ENCODE data around the gene ROBO1. TPM values are rescaled to one million over a fixed set of nuclear protein-coding genes. Genes with fewer than 3 reads are reported as not detected.

The ROBO1 gene
- total RNA-seq, 1 donor from 2014 or later, result 38.8 TPM

DNA sequence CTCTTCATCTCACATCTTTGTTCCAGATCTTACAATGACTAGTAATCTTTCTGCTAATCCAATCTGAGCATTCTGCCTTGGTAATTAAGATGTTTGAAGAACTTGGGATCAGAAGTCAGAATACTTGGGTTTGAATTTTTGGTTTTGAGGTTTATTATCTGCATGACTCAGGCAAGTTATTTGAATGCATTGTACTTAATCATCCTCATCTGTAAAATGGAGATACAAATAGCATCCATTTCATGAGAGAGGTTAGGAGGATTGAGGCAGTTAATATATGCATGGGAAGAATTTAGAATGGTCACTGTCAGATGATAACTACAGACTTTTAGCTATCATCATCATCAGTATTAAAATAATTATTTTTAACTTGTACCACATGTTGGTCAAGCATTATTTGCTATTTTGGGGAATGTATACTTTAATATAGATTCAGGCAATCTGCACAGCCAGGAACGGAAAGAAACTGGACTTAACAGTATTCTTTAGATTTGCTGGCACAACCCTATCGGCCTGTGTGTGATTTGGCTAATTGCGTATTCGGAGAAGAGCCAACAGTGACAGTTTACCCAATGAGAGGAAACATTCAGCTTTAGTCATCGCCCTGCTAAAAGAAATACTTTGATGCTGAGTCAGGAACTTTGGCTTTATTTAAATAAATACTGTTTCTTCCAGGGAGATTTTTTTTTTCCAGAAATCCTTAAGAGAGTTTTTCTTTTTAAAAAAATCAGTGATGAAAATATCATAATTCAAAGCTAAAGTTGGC is 600.0 kb downstream of the ROBO1 start:
- DNase-seq (ENCODE audit: low spot score), result no peak

- no peak for DNase-seq (ENCODE audit: low spot score)
Observed at GRCh38 chr3:79162653-79163052, 605.1 kb downstream of the ROBO1 start.

DNA sequence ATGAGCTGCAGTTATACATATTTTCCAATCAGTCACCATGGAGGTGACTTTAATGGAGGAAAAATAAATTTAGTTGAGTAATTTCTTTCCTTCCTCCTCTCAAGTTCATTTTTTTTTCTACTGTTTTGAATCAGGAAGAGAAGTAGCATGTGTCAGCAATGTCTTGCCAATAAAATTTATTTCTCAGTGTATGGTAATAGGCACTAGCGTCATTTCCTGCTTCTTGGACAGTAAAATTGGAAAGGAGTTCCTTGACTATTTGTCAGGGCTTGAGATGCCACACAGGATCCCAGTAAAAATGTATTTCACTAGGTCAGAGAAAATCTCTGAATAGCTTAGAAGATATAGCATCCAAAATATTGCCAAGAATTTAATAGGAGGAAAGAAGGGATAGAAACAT is 605.9 kb downstream of the ROBO1 start:
- no peak for DNase-seq (ENCODE audit: low spot score)

- no peak for DNase-seq (ENCODE audit: low spot score)
Observed at GRCh38 chr3:79160421-79160820, 607.4 kb downstream of the ROBO1 start.

- DNase-seq (ENCODE audit: low spot score), result no peak
Observed at GRCh38 chr3:79159736-79160135, 608.1 kb downstream of the ROBO1 start.

DNA sequence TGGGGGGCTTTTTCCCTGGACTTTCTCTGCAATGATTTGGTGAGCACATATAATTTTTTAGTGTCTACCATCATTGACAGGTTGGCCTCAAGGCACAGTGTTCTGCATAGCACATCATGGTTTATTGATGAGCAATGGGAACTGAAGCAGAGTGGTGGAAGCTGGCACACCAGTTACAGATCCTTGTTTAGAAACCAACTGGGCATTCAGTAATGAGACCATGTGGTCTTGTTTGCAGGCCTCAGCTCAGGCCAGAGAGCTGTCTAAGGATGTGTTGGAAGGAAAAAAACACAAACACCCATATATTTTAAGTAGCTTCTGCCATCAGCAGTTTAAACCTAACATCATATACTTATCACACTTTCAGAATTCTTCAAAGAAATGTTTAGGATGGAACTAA is 610.6 kb downstream of the ROBO1 start:
- DNase-seq (ENCODE audit: low spot score), result no peak

- no peak for DNase-seq (ENCODE audit: low spot score)
Observed at GRCh38 chr3:79154865-79155264, 612.9 kb downstream of the ROBO1 start.

GRCh38 chr3:79148786-79149185 is 619.0 kb downstream of the ROBO1 start:
- DNase-seq (ENCODE audit: low spot score), result no peak

- DNase-seq (ENCODE audit: low spot score), result no peak
Observed at GRCh38 chr3:79146024-79146423, 621.8 kb downstream of the ROBO1 start.

DNA sequence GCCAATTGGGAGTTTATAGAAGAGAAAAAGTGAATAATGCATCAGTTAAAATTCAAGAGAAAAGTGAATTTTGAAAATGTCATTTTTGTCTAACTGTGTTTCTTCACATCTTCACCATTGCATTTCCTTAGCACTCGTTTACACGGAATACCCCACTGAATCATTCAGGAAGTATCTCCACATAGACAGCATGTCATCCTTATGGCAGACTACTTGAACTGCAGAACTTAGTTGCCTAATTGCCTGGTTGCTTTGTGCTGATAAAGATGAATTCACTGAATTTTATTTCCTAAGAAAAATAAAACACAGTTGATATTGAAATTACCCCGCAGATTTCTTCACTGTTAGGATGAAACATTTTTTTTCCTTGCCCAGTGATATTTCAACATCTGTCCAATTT is 627.1 kb downstream of the ROBO1 start:
- no peak for DNase-seq (ENCODE audit: low spot score)

DNA sequence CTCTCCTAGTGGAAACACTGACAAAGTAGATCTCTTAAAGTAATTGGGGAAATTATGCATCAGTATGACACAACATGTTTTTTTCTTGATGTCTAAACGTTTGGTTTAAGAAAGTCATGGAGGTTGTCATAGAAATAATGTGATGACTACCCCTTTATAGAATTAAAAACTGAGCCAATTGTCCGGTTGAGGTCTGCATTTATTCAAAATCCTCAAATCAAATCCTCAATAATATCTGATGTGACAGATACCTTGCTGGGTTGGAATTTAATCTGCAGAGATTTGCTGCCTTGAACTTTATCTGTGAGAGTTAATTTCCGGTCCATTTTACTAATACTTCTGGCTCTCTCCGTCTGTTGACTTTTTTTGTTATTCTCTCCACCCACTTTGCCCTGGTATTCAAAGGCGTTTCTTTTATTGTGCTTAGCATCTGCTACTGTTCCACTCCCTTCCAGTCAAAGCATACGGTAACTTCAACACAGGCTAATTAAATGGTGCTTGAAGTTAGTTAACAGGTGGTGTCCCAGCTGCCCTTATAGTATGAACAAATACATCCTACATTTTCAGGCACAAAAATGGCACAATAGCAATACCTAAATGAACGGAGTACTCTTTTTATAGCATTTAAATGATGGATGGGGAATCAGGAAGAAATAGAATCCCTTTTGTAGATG is 628.3 kb downstream of the ROBO1 start:
- DNase-seq (ENCODE audit: low spot score), result no peak

DNA sequence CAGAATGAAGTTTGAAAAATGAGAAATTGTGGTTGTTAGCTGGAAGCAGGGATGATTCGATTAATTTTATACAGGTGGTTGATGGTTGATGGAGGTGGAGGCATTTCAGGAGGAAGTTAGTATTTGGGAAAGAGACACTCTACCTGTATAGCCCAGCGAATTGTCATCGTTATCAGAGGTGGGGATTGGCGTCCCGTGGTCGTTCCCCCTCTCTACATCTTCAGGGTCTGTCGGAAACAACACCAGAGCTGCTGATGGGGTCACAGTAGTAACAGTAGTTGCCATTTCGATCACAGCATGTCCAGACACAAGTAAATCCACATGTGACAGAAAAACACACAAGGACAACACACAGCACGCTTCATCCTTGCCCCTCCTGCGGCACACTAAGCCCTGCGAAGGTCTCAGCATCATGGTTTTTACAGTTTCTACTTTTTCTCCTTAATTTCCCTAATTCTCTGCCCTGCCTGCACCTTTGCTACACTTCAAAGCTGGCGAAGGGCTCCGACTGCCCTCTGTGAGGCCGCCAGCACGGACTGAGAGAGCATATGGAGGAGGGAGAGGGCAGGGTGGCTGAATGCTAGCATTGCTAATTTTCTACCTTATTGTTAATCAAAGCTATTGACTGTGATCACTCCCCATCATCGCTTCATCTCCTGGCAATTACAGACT is 642.3 kb downstream of the ROBO1 start:
- DNase-seq (ENCODE audit: low spot score), result no peak

DNA sequence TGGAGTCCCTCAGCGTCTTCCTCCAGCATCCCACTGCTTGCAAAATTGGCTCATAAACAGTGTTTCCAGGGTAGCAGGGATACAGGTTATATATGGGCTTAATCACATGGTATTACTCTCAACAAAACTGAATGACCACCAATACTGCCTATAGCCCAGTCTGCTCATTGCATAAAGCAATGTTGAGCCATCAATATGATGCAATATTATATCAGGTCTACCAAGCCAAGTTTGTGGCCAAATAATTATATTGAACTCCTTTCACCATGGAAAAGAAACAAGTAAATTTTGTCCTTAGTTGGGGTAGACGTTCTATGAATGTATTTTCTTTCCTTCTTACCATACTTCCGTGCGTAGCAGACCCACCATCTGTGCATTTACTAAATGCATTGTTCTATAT is 652.3 kb downstream of the ROBO1 start:
- no peak for DNase-seq (ENCODE audit: low spot score)

- DNase-seq (ENCODE audit: low spot score), result no peak
Observed at GRCh38 chr3:79113876-79114275, 653.9 kb downstream of the ROBO1 start.

DNA sequence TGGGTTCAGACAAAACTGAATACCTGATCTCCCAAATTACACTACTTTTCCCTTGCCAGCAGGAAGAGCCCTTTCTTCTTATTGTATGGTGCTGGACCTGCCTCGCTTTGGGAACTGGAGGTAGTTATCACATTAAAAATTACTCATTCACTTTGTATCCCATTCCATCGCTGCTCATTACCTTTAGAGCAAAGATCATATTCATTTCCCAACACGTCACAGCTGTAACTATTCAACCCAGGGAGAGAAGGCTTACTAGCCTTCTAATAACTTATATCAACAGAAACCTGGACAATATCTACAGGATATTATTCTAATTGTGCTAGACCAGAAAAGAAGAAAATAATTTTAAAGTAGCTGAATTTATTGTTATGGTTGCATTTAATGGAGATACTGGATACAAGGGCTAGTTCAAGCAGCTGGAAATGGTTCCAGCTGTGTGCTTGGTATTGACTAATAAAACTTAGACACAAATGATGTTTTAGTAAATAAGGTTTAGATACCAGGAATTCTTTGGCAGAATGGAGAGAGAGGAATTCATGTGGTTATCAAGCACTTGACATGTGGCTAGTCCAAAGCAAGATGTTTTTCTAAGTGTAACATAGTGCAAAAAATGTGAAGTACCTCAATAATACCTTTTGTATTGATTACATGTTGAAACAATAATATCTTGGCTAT is 656.3 kb downstream of the ROBO1 start:
- no peak for DNase-seq (ENCODE audit: low spot score)

- no peak for DNase-seq (ENCODE audit: low spot score)
Observed at GRCh38 chr3:79109754-79110153, 658.0 kb downstream of the ROBO1 start.

- no peak for DNase-seq (ENCODE audit: low spot score)
Observed at GRCh38 chr3:79103307-79103706, 664.5 kb downstream of the ROBO1 start.

GRCh38 chr3:79097964-79098660 is 669.7 kb downstream of the ROBO1 start:
- no peak for DNase-seq (ENCODE audit: low spot score)

- DNase-seq (ENCODE audit: low spot score), result no peak
Observed at GRCh38 chr3:79094654-79095053, 673.1 kb downstream of the ROBO1 start.

DNA sequence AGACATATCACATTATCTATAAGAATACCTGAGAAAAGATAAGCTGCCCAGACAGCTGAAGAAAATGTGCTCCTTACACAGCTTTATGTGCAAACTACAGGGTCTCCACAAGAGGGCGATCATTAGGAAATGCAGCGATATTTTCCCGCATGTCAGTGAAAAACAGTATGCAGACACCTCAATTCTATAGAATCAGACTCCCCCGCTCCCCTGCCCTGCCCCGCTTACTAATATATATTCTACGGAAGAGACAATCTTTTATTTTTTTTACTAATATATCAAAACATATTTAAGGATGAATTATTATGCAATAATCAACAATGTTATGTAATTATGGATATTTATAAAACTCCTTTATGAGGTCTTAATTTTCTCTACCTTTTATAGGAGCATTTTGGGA is 681.3 kb downstream of the ROBO1 start:
- DNase-seq (ENCODE audit: low spot score), result peak; percentile 47

DNA sequence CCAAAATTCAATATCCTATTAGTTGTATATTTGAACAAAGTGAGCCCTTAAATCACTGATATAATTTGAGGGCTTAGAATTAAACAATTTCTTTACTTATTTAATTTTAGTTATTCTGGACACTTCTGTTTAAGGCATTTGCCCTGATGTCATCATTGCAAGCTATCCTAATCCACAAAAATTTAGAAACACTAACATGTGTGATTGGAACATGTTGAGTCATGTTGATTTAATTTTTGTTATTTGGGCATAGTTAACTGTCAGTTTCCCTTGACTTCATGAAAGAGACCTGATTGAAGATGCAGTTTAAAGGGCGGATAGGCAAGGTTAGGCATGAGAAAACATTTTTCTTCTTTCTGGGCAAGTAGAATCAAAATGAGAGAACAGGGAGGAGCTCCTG is 682.6 kb downstream of the ROBO1 start:
- no peak for DNase-seq (ENCODE audit: low spot score)

DNA sequence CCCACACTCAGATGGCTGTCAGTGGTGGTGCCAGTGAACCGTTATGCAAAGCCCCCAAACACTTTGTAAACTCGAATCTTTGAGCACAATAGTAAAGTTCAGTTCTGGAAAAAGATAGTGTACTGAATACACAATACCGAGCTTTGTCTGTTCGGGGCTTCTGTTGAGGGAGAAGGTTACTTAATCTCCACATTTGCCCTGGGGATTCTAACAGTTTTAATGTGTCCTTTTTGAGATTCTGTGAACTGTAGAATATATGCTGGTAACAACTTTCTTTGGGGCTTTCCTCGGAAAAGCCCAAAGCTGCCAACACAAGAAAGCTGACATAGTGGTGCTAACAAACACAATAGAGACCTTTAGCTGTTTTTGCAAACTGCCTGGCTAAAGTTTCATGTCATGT is 686.5 kb downstream of the ROBO1 start:
- DNase-seq (ENCODE audit: low spot score), result no peak
